Lung (tissue), 12 donors: ENCODE results near the gene IL1RN. TPM values are rescaled to one million over a fixed set of nuclear protein-coding genes. Genes with fewer than 3 reads are reported as not detected.

Experiments
- ATAC-seq: fragments of 200-7000 bp; cut with Tn5 transposase; one replicate; pipeline ENCODE4 v1.9.1; 2020; ENCODE audit warnings: moderate number of reproducible peaks; ENCODE audit not compliant: insufficient read depth, low FRiP score
- DNase-seq, 3 donors: peaks; one replicate each; pipeline ENCODE4 v3.0.0-alpha.2; 2013 to 2017
- H3K27ac ChIP-seq, 2 donors: one replicate each; pipeline ENCODE4 v1.5.1; 2013; ENCODE audit warnings: mild to moderate bottlenecking in 2 of 2, moderate library complexity in 2 of 2, control low read depth in 1 of 2, inconsistent platforms in 1 of 2, low read depth in 1 of 2, low read length in 1 of 2
- H3K27me3 ChIP-seq, 3 donors: one replicate each; pipeline ENCODE4 v1.5.1; 2013; ENCODE audit warnings: low read length in 2 of 3; ENCODE audit not compliant: control insufficient read depth in 3 of 3, insufficient read depth in 3 of 3
- H3K36me3 ChIP-seq, 4 donors: one replicate each; pipeline ENCODE4 v1.5.1; 2013; ENCODE audit warnings: low read length in 4 of 4, mild to moderate bottlenecking in 1 of 4, moderate library complexity in 1 of 4; ENCODE audit not compliant: control insufficient read depth in 4 of 4, insufficient read depth in 4 of 4
- H3K4me1 ChIP-seq, 5 donors: one replicate each; pipeline ENCODE4 v1.5.1; 2013; ENCODE audit warnings: low read length in 5 of 5, mild to moderate bottlenecking in 2 of 5, moderate library complexity in 1 of 5; ENCODE audit not compliant: control insufficient read depth in 5 of 5, insufficient read depth in 5 of 5
- H3K4me3 ChIP-seq: one replicate; pipeline ENCODE4 v1.5.1; 2013; ENCODE audit warnings: mild to moderate bottlenecking, control low read depth, moderate library complexity
- H3K9ac ChIP-seq, 2 donors: one replicate each; pipeline ENCODE4 v1.5.1; 2013; ENCODE audit warnings: low read length in 2 of 2, control low read depth in 1 of 2; ENCODE audit not compliant: insufficient read depth in 1 of 2
- H3K9me3 ChIP-seq, 4 donors: one replicate each; pipeline ENCODE4 v1.5.1; 2013; ENCODE audit warnings: low read length in 3 of 4, mild to moderate bottlenecking in 1 of 4, moderate library complexity in 1 of 4; ENCODE audit not compliant: control insufficient read depth in 4 of 4, insufficient read depth in 3 of 4
- WGBS, 2 donors: extraction: QIAGEN DNeasy Blood & Tissue Kit; methylation state at CpG; one replicate each; pipeline ENCODE4 v1.1.7; 2013; 5-methylcytosine and 5-hydroxymethylcytosine counted together
- polyA plus RNA-seq, 2 donors: library from polyadenylated mRNA; stranded (reverse); fragments of 200-250 nt; gene quantifications; one replicate each; pipeline ENCODE4 v1.2.1, GENCODE V29; 2013
- total RNA-seq, 2 donors: library from RNA; depleted of rRNA in 1 of 2; stranded (reverse); fragments of >200 nt in 1 of 2; gene quantifications; one replicate each; pipeline ENCODE4 v1.2.1, GENCODE V29; 2014 to 2021
- TF ChIP-seq, protein P1 (sequence below): IDR thresholded peaks from 2 replicates; pipeline ENCODE4 v1.5.1; 2012; ENCODE audit warnings: mild to moderate bottlenecking; ENCODE audit errors: control extremely low read depth, extremely low read depth
- donor health status: control.
- donor health status: control.
- donor health status: Bipolar disorder and iron deficiency.
- donor health status: healthy.
- donor health status: DM: yes; HTN: yes; CAD: no.

IL1RN gene
- total and polyA plus RNA-seq, 4 donors, result 9.6 to 850 (median 16.7) TPM

DNA sequence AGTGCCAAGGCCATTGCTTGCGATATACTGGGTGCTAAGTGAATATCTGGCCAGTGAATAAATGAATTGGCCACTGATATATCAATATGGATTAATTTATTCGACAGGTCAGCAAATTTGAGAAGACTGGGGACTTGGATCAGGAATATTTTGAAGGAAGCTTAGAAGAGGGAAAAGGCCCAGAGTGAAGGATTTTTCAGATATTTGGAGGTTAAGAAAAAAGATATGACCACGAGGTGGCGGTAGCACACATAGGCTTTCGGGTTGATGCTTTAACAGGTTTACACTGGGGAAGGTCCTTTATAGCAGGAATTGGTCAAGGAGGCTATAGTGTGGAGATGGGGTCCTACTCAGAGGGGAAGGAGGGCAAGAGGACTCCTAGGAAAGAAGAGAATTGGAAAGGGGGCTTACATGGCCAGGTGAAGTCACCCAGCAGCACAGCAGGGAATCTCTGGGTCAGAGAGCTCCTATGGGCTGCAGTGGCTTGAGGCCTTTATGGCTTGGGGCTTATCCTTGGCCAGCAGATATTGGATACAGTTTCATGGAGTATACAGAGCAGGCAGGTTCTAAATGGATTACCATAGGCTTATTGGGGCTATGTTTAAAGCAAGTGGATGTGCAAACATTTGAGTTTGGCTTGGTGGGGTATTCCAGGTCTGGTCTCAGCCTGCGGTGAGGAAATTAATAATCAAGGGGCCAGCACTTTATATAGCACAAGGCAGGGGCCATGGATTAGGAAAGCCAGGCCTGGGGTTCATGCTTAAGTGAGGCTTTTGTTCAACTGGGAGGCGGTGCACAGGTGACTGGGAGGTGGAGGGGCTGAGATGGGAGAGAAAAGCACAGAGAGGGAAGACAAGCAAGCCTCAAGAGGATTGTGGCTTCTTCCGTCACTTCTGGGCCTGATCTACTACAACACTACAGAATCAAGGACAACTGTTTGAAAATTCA is 9.7 kb downstream of the IL1RN start:
- H3K4me3 ChIP-seq, result no peak overlapping the region
- H3K9me3 ChIP-seq, result peaks cover 0 to 2% (median 0%) of the 10 kb centered on the region in 4 donors
- no peak for ATAC-seq
- TF ChIP-seq, protein P1, sequence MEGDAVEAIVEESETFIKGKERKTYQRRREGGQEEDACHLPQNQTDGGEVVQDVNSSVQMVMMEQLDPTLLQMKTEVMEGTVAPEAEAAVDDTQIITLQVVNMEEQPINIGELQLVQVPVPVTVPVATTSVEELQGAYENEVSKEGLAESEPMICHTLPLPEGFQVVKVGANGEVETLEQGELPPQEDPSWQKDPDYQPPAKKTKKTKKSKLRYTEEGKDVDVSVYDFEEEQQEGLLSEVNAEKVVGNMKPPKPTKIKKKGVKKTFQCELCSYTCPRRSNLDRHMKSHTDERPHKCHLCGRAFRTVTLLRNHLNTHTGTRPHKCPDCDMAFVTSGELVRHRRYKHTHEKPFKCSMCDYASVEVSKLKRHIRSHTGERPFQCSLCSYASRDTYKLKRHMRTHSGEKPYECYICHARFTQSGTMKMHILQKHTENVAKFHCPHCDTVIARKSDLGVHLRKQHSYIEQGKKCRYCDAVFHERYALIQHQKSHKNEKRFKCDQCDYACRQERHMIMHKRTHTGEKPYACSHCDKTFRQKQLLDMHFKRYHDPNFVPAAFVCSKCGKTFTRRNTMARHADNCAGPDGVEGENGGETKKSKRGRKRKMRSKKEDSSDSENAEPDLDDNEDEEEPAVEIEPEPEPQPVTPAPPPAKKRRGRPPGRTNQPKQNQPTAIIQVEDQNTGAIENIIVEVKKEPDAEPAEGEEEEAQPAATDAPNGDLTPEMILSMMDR, result peak; percentile 24
- no peak overlapping the region for H3K27ac ChIP-seq
- H3K27me3 ChIP-seq, result no peaks in the 10 kb centered on the region
- DNase-seq, result peak; percentile 36 to 68 (median 59)
- peaks cover 0 to 3% (median 0%) of the 10 kb centered on the region in 4 donors for H3K36me3 ChIP-seq
- WGBS, 2 donors, result 46 to 51% methylated on average over 8 of the region's 8 CpGs
- H3K4me1 ChIP-seq, result peaks cover 0 to 4% (median 0%) of the 10 kb centered on the region in 5 donors
- no peak overlapping the region for H3K9ac ChIP-seq

DNA sequence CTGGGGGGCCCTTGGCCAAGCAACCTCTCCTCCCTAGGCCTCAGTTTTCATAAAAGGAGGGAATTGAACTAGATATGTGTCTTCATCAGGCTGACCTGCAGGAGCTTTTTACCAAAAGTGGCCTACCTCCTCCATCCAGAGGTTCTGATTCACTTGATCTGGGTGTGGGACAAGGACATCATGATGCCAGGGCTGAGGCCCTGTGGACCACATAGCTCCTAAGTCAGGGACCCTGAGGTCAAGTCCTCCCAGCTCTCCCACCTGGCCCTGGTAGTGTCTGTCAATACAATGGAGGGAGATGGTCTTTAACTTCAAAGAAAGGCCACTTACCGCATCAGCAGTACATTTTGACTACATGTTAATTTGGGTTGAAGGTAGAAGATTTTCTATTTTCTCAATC is 10.4 kb downstream of the IL1RN start:
- H3K4me1 ChIP-seq, result peaks cover 0 to 4% (median 0%) of the 10 kb centered on the region in 5 donors
- no peak overlapping the region for H3K9ac ChIP-seq
- TF ChIP-seq, protein P1, result no peak
- no peaks in the 10 kb centered on the region for H3K27me3 ChIP-seq
- no peak overlapping the region for H3K27ac ChIP-seq
- no peak overlapping the region for H3K4me3 ChIP-seq
- ATAC-seq, result no peak
- peaks cover 0 to 2% (median 0%) of the 10 kb centered on the region in 4 donors for H3K36me3 ChIP-seq
- peaks cover 0 to under 1% (median 0%) of the 10 kb centered on the region in 4 donors for H3K9me3 ChIP-seq
- no peak for DNase-seq
- WGBS, 2 donors, result 100% methylated on average over 1 of the region's 1 CpG

DNA sequence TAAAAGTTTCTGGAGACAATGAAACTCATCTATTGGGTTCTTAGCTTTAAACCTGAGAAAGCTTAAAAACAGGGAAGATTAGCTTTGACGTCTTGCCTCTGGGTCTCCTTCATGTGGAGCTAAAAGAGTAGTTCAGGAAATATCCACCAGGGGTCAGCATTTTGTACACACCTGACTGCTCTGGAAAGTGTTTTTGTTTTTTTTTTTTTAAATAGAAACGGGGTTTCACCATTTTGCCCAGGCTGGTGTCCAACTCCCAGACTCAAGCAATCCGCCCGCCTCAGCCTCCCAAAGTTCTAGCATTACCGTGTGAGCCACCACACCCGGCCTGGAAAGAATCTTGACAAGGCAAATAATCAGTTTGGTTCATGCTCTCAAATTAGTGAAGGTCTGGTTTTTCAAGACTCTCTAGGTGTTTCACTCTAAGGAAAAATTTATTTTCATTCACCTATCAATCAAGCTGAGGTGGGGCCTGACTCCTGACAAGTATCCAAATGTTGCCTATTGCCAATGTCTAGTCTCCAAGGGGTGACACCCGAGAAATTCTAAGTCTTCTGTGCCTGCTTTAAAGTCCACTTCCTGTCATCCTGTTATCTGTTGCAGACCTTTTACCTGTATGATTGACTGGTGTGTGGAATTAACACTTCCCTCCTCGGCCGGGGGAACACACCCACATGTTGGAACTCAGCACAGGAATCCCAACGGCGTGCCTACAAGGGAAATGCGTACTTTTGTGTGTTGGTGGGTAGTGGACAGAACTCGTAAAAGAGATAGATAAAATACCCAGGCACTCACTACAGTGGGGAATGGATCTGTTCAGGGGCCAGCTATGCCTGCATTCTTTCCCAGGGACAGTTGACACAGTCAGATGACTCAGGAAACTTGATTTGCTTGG is 11.3 kb downstream of the IL1RN start:
- no peak overlapping the region for H3K9ac ChIP-seq
- H3K36me3 ChIP-seq, result no peaks in the 10 kb centered on the region
- no peaks in the 10 kb centered on the region for H3K27me3 ChIP-seq
- 39 to 42% methylated on average over 13 of the region's 13 CpGs for WGBS, 2 donors
- no peaks in the 10 kb centered on the region for H3K9me3 ChIP-seq
- H3K27ac ChIP-seq, result no peak overlapping the region
- ATAC-seq (peak; percentile 77), DNase-seq (peak; percentile 40 to 85 (median 75))
- TF ChIP-seq, protein P1, result peak; percentile 65
- peaks cover 0 to 4% (median 0%) of the 10 kb centered on the region in 5 donors for H3K4me1 ChIP-seq
- H3K4me3 ChIP-seq, result no peak overlapping the region
